Renal cortex interstitium (tissue), 11 donors: ENCODE data around the gene MXRA7. TPM values are rescaled to one million over a fixed set of nuclear protein-coding genes. Genes with fewer than 3 reads are reported as not detected.
"Not testable (repeated sequence)": the region's sequence is repeated elsewhere in the genome, so short reads cannot be mapped to it uniquely, and the experiment has no call there.

Source experiments
- DNase-seq, 11 donors: peaks; one replicate each; pipeline ENCODE4 v3.0.0-alpha.2; 2013; ENCODE audit warnings: low read depth in 9 of 11, low spot score in 4 of 11; ENCODE audit errors: extremely low read depth in 1 of 11
- polyA plus RNA-seq, 3 donors: library from polyadenylated mRNA; unstranded; fragments of 120-200 nt; gene quantifications; one replicate each; pipeline ENCODE4 v1.2.1, GENCODE V29; 2013; ENCODE audit not compliant: insufficient read length in 3 of 3

Gene MXRA7
- polyA plus RNA-seq, 3 donors: 102 to 112 (median 106) TPM

GRCh38 chr17:76640550-76641380 lies 70.0 kb downstream of the MXRA7 start:
- DNase-seq: no peak

GRCh38 chr17:76638263-76638662 lies 72.5 kb downstream of the MXRA7 start:
- no peak for DNase-seq

GRCh38 chr17:76636486-76637206 lies 74.1 kb downstream of the MXRA7 start:
- not testable (repeated sequence) for DNase-seq

GRCh38 chr17:76635659-76636360 lies 75.0 kb downstream of the MXRA7 start:
- DNase-seq: no peak

GRCh38 chr17:76635039-76635438 lies 75.7 kb downstream of the MXRA7 start:
- DNase-seq: no peak

GRCh38 chr17:76633628-76634328 lies 77.0 kb downstream of the MXRA7 start:
- DNase-seq: no peak

GRCh38 chr17:76631821-76632565 lies 78.8 kb downstream of the MXRA7 start:
- DNase-seq: no peak

GRCh38 chr17:76630151-76630550 lies 80.6 kb downstream of the MXRA7 start:
- no peak for DNase-seq

Other genes with a start within 250 kb of the MXRA7 start
- under 1 TPM; 0.12 to 0.37 (median 0.29) TPM for gene AANAT, start 243.4 kb downstream of the MXRA7 start, polyA plus RNA-seq
- 10 to 100 TPM in 1 of 3 donors, 1 to 10 TPM in 2; 5.0 to 11.0 (median 8.5) TPM for gene RHBDF2, start 209.5 kb downstream of the MXRA7 start, polyA plus RNA-seq
- 10 to 100 TPM; 10.4 to 15.7 (median 14.6) TPM for gene CYGB, start 173.3 kb downstream of the MXRA7 start, polyA plus RNA-seq
- 1 to 10 TPM; 3.0 to 6.0 (median 3.9) TPM for gene PRCD, start 170.9 kb downstream of the MXRA7 start, polyA plus RNA-seq
- gene ST6GALNAC2, start 125.1 kb downstream of the MXRA7 start, polyA plus RNA-seq: 1 to 10 TPM; 5.8 to 9.9 (median 9.8) TPM
- under 1 TPM; 0.09 to 0.57 (median 0.30) TPM for gene ST6GALNAC1, start 67.2 kb downstream of the MXRA7 start, polyA plus RNA-seq
- gene JMJD6, start 15.6 kb upstream of the MXRA7 start, polyA plus RNA-seq: 10 to 100 TPM; 20.6 to 24.3 (median 23.2) TPM
- gene METTL23, start 15.9 kb upstream of the MXRA7 start, polyA plus RNA-seq: 10 to 100 TPM; 39.1 to 45.1 (median 40.8) TPM
- 100 to 1,000 TPM; 344 to 434 (median 371) TPM for gene SRSF2, start 26.4 kb upstream of the MXRA7 start, polyA plus RNA-seq
- gene MFSD11, start 27.2 kb upstream of the MXRA7 start, polyA plus RNA-seq: 10 to 100 TPM; 25.4 to 28.6 (median 27.6) TPM
- 1 to 10 TPM; 1.5 to 2.4 (median 1.6) TPM for gene MGAT5B, start 157.4 kb upstream of the MXRA7 start, polyA plus RNA-seq